Breast epithelium (tissue), 3 donors: ENCODE measurements around the gene ADAT3.

Source experiments
- CTCF ChIP-seq, 3 donors: fragments of 450-650 bp; IDR thresholded peaks; one replicate each; pipeline ENCODE4 v1.5.1; 2016 to 2017; ENCODE audit warnings: antibody characterized with exemption in 3 of 3, mild to moderate bottlenecking in 3 of 3, moderate library complexity in 3 of 3
- POLR2AphosphoS5 ChIP-seq, 3 donors: sonication (generic); formaldehyde crosslinking; IDR thresholded peaks; one replicate each; pipeline ENCODE4 v1.6.1; 2017; ENCODE audit warnings: antibody characterized with exemption in 3 of 3

GRCh38 chr19:1908364-1908678, 3.1 kb downstream of the ADAT3 start:
- TF ChIP-seq POLR2AphosphoS5 (IDR thresholded peaks at IDR 0.05): no peak
- TF ChIP-seq CTCF (IDR thresholded peaks at IDR 0.05): no peak
